Mononuclear cell (primary cell): ENCODE data around the gene SUGCT. TPM values are rescaled to one million over a fixed set of nuclear protein-coding genes. Genes with fewer than 3 reads are reported as not detected.
"Not testable (repeated sequence)": the region's sequence is repeated elsewhere in the genome, so short reads cannot be mapped to it uniquely, and the experiment has no call there.

ENCODE experiments used
- H3K27me3 ChIP-seq: 2 replicates; pipeline ENCODE4 v1.6.0; 2011; ENCODE audit warnings: low read length, control low read depth; ENCODE audit not compliant: insufficient read depth
- H3K4me1 ChIP-seq: 2 replicates; pipeline ENCODE4 v1.5.1; 2011; ENCODE audit warnings: mild to moderate bottlenecking, low read length, control low read depth; ENCODE audit not compliant: insufficient read depth
- H3K4me3 ChIP-seq: 2 replicates; pipeline ENCODE4 v1.5.1; 2011; ENCODE audit warnings: mild to moderate bottlenecking, low read length, moderate library complexity
- H3K9me3 ChIP-seq: 2 replicates; pipeline ENCODE4 v1.5.1; 2011; ENCODE audit warnings: low read depth, mild to moderate bottlenecking, control low read depth, low read length
- total RNA-seq: library from RNA; depleted of rRNA; stranded (reverse); fragments of >200 nt; gene quantifications from one replicate; pipeline ENCODE4 v1.2.3, GENCODE V29; 2012

The SUGCT gene
- total RNA-seq, 1 donor: 1.9 TPM

DNA sequence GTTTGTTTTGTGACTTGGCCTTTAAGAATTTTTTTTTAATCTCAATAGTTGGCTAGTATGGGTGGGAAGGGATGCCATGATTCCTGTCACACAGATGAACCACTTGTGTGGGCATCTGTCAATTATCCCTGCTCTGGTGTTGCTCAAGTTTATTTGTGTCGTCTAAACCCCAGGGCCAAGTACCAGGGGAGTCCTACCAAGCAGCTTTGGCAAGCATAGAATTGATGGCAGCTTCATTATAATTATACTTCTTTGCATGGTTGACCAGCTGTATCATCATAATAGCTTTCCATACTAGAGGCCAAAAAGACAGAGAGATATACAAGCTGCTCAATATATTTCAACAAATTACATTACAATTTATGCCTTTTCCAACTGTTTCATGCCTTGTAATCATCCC, 30.4 kb downstream of the SUGCT start:
- H3K9me3 ChIP-seq: no peaks in the 10 kb centered on the region
- no peak overlapping the region for H3K4me3 ChIP-seq
- no peaks in the 10 kb centered on the region for H3K4me1 ChIP-seq
- H3K27me3 ChIP-seq: no peaks in the 10 kb centered on the region

DNA sequence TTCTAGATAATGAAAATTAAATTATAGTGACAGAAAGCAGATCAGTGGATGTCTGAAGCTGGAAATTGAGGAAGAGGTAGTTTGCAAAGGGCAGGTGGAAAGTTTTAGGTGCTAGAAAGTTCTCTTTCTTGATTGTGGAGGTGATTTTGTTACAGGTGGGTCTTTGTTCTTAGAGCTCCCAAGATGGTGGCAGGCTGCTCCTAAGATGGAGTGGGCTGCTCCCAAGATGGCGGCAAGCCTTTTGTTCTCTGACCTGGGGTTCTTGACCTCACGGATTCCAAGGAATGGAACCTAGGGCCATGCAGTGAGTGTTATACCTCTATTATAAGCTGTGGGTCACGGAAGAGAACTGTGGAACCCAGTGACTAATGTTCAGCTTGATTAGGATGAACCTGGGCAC, 32.5 kb downstream of the SUGCT start:
- no peaks in the 10 kb centered on the region for H3K9me3 ChIP-seq
- H3K4me1 ChIP-seq: no peaks in the 10 kb centered on the region
- no peaks in the 10 kb centered on the region for H3K27me3 ChIP-seq
- H3K4me3 ChIP-seq: no peak overlapping the region

DNA sequence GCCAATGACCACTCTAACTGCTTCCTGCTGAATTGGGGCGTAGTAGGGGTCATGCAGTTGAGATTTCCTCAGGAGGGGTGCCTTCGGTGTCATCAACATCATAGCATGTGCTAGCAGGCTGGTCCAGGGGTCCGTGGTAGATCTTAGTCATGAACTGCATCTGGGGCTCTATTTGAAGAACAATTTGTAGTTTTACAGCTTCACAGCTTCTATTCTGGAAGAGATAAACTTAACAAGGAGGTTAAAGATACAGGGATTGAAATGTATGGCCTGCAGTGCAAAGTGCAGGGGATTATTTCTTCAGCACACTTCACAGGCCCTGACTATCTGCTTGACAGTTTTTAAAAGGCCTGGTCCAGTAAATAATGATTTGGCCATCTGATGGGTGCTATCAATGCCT, 33.5 kb downstream of the SUGCT start:
- not testable (repeated sequence) for H3K9me3 ChIP-seq, H3K4me1 ChIP-seq, H3K4me3 ChIP-seq, H3K27me3 ChIP-seq

DNA sequence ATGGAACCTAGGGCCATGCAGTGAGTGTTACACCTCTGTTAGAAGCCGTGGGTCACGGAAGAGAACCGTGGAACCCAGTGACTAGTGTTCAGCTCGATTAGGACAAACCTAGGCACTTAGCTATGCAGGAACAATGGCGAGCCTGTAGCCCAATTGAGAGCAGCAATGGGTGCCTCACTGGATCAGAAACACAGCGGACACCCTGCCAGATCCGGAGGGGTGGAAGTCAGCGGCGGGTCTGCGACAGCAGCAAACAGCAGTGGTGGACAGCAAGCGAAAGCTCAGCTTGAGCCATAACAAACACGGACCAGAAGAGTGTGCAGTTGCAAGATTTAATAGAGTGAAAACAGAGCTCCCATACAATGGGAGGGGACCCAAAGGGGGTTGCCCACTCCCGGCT, 38.3 kb downstream of the SUGCT start:
- not testable (repeated sequence) for H3K27me3 ChIP-seq, H3K4me3 ChIP-seq, H3K9me3 ChIP-seq, H3K4me1 ChIP-seq

DNA sequence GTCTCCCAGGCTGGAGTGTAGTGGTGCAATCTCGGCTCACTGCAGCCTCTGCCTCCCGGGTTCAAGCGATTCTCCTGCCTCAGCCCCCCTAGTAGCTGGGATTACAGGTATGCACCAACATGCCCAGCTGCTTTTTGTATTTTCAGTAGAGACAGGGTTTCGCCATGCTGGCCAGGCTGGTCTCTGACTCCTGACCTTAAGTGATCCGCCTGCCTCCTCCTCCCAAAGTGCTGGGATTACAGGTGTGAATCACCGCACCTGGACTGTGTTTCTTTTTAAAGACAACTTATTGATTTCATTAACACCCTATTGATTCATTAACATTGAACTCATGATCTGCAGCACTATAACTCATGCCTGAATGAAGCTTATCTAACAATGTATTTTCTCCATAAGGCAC, 40.5 kb downstream of the SUGCT start:
- H3K27me3 ChIP-seq, H3K4me1 ChIP-seq, H3K4me3 ChIP-seq, H3K9me3 ChIP-seq: not testable (repeated sequence)

DNA sequence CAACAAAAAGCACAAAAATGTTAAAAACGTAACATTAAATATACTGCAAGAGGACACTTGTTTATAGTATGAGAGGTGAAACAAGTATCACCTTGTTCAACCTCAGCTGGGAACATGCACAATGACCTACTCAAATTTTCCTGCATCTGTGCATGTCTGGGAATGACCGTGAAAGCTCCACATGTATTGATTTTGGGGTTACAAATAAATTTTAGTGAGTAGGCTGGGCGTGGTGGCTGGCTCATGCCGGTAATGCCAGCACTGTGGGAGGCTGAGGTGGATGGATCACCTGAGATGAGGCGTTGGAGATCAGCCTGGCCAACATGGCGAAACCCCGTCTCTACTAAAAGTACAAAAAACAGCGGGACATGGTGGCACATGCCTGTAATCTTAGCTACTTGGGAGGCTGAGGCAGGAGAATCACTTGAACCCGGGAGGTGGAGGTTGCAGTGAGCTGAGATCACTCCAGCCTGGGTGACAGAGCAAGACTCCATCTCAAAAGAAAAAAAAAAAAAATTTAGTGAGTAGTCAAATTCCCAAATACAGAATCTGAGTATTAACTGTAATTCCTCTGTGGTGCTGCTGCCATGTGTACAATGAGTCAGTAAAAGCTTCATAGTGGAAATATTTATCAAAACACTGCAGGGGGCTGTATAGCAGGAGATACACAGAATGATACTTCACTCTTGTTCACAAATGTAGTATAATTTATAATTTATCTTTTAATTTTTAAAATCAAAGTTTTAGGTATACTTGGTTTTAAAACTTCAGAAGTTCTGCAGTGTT, 41.1 kb downstream of the SUGCT start:
- no peaks in the 10 kb centered on the region for H3K27me3 ChIP-seq
- H3K4me1 ChIP-seq: no peaks in the 10 kb centered on the region
- no peaks in the 10 kb centered on the region for H3K9me3 ChIP-seq
- H3K4me3 ChIP-seq: no peak overlapping the region

DNA sequence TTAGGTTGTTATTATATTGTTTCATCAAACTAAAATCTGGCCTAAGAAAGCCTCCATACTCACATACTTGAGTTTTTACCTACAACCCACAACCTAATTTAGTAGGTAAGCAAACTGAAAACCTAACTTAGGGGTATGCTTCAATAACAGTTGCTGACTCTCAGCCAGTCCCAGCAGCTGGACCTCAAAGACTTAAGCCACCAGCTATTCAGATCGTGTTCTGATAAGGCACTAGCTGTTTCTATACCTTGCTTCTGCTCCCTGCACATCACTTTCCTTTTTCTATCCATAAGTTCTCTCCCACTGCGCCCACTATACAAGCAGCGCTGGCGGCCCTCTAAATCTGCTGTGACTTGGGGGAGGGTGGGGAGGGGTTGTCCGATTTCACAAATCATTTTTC, 42.3 kb downstream of the SUGCT start:
- Histone ChIP-seq H3K4me1 (no peaks in the 10 kb centered on the region), H3K27me3 (no peaks in the 10 kb centered on the region), H3K9me3 (no peaks in the 10 kb centered on the region), H3K4me3 (no peak overlapping the region)

DNA sequence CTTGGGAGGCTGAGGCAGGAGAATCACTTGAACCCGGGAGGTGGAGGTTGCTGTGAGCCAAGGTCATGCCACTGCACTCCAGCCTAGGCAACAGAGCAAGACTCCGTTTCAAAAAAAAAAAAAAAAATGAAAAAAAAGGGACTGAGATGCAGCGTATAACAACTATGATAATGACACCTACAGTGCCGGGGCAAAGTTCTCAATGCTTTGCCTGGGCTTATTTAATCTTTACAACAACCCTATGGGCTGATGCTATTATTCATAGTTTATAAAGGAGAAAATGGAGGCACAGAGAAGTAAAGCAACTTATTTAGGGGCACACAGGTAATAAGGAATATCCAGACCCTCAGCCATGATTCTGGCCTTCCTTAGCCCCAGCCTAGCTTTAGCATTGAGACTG, 47.6 kb downstream of the SUGCT start:
- Histone ChIP-seq H3K4me3 (no peak overlapping the region), H3K4me1 (no peaks in the 10 kb centered on the region), H3K27me3 (no peaks in the 10 kb centered on the region), H3K9me3 (no peaks in the 10 kb centered on the region)

DNA sequence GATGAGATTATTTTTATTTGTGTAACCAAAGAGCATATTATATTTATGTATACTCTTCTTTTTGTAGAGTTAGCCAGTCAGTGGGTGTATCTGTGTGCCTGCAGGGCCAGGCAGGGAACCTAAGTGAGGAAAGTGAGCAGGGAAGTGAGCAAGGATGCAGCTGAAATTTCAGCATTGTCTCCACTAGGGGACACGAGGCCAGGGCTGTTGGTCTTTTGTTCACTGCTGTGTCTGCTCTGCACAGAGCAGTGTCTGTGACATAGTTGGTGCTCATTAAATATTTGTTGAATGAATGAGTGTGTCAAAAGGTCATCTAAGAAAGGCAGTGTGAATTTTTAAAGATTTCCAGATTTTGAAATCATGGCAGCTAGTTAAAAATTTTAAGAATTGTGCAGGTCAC, 51.8 kb downstream of the SUGCT start:
- no peaks in the 10 kb centered on the region for H3K4me1 ChIP-seq
- H3K27me3 ChIP-seq: no peaks in the 10 kb centered on the region
- no peak overlapping the region for H3K4me3 ChIP-seq
- H3K9me3 ChIP-seq: no peaks in the 10 kb centered on the region

DNA sequence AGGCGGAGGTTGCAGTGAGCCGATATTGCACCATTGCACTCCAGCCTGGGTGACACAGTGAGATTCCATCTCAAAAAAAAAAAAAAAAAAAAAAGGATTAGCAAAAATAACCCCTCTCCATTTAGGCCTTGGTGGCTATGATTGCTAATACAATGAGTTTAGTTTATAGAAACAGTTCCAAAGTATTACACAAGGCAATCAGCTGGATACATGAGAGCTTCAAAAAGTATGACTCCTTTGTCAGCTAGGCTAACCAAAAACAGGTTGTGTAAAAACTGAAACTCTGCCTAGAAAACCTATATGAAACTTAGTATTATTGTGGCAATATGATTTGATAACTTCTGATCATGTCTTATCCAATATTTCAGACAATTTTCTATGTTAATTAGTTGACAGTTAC, 57.2 kb downstream of the SUGCT start:
- Histone ChIP-seq H3K4me3 (no peak overlapping the region), H3K27me3 (no peaks in the 10 kb centered on the region), H3K9me3 (no peaks in the 10 kb centered on the region), H3K4me1 (no peaks in the 10 kb centered on the region)

DNA sequence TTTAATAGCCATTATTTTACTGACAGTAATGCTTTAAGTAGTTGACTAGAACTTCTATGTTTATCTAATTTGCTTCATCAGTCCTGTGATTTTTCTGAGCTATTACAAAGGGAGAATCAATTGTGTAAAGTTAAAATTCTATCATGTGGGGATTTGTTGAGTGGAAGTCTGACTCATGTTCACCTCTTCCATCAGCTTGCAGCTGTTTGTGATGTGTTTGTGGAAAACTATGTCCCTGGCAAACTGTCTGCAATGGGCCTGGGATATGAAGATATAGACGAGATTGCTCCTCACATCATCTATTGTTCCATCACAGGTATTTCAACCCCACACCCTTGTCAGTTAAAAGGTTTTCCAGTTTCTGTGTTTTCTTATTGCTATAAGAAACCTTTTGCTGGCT, 59.9 kb downstream of the SUGCT start:
- no peak overlapping the region for H3K4me3 ChIP-seq
- H3K9me3 ChIP-seq: no peaks in the 10 kb centered on the region
- no peaks in the 10 kb centered on the region for H3K4me1 ChIP-seq
- H3K27me3 ChIP-seq: no peaks in the 10 kb centered on the region

DNA sequence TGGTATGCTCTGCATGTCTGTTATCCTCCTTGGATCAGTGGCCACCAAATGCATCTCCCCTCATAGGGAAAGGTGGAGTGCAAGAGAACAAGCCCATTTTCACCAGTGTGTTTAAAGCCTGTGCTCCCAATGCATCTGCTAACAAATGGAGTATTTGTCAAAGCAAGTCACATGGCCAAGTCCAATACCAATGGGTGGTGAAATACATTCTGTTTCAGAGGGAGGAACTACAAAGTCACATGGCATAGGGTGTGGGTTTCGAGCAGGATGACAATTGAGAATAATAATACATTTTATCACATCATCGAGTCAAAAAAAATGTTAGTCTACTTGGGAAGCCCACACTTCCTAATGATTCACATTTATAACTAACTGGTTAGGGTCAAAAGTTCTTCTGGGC, 62.7 kb downstream of the SUGCT start:
- Histone ChIP-seq H3K4me1 (no peaks in the 10 kb centered on the region), H3K9me3 (no peaks in the 10 kb centered on the region), H3K27me3 (no peaks in the 10 kb centered on the region), H3K4me3 (no peak overlapping the region)

DNA sequence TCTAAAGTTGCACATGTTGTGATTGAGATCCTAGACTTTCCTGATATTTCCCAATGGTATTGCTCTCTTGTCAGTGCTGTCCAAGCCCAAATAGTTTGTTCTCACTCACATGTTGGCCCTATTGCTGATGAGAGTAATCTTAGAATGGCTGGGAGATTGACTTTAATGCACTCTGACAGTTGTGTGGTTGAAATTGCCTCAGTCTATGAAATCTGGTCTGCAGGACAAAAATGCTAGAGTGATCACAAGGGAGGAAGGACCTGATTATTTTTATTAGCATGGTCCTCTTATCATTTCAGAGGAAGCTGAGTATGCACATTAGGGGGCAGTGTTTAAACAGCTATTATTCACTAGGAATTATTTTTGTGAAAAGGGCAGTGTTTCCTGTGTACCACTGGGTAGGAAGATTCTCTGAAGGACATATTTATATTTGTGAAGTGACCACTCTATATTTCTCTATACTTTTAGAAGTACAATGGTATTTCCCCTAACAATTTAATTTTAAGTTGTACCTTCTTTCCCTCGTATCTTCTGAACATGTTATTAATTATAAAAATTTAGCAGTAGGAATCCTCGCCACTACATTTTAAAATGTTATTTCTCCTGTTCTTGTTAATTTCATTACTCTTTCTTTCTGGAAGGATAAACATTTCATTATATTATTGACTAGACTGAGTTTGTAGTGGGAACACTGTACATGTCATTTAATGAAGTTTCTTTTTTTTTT, 64.4 kb downstream of the SUGCT start:
- Histone ChIP-seq H3K4me3 (no peak overlapping the region), H3K9me3 (no peaks in the 10 kb centered on the region), H3K4me1 (no peaks in the 10 kb centered on the region), H3K27me3 (no peaks in the 10 kb centered on the region)

DNA sequence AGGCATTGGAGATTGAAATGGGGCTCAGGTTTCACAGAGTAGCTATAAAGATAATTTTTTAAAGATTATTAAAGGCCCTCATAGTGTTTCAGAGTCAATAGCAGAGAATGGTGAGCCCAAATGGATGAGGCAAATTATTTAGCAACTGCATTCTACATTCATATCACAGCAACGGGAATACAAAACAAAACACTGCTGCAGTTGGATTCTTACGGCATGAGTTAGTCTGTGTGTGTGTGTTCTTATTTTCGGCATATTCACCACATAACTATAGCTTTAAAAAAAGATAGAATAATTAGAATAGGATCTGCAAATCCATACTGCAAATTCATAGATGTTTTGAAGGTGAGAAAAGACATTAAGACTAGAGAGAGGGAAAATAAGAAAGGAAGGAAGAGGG, 66.0 kb downstream of the SUGCT start:
- Histone ChIP-seq H3K4me1 (no peaks in the 10 kb centered on the region), H3K9me3 (no peaks in the 10 kb centered on the region), H3K4me3 (no peak overlapping the region), H3K27me3 (no peaks in the 10 kb centered on the region)

DNA sequence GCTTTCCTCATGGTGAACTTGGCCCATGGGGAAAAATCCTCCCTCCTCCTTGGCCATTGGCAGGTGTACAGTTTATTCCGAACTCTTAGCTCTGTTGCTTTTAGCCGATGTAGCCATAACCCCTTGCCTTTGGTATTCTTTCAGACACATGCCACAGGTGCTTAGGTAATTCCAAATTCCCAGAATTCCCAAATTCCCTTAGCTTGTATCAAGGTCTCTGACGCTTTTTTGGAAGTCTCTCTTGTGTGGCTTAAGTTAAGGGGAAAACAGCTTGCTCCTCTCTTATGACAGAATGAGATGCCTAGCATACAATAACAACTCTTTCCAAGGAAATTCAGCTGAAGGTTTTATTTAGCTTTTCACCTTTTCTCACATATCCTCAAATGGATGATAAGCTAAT, 68.0 kb downstream of the SUGCT start:
- Histone ChIP-seq H3K27me3 (no peaks in the 10 kb centered on the region), H3K4me3 (no peak overlapping the region), H3K4me1 (no peaks in the 10 kb centered on the region), H3K9me3 (no peaks in the 10 kb centered on the region)

DNA sequence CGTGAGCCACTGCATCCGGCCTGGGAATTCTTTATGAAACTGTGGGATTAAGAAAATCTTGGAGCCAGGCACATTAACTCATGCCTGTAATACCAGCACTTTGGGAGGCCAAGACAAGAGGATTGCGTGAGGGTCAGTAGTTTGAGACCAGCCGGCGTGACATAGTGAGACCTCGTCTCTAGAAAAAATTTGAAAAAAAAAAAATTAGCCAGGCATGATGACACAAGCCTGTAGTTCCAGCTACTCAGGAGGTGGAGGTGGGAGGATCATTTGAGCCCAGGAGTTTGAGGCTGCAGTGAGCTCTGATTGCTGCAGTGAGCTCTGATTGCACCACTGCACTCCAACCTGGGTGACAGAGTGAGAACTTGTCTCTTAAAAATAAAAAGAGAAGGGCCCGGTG, 69.8 kb downstream of the SUGCT start:
- Histone ChIP-seq H3K4me3 (no peak overlapping the region), H3K4me1 (no peaks in the 10 kb centered on the region), H3K27me3 (no peaks in the 10 kb centered on the region), H3K9me3 (no peaks in the 10 kb centered on the region)
